ENCODE data around the gene HBG2.
"Not testable (repeated sequence)": the region's sequence is repeated elsewhere in the genome, so short reads cannot be mapped to it uniquely, and the experiment has no call there.

HBG2 gene

DNA sequence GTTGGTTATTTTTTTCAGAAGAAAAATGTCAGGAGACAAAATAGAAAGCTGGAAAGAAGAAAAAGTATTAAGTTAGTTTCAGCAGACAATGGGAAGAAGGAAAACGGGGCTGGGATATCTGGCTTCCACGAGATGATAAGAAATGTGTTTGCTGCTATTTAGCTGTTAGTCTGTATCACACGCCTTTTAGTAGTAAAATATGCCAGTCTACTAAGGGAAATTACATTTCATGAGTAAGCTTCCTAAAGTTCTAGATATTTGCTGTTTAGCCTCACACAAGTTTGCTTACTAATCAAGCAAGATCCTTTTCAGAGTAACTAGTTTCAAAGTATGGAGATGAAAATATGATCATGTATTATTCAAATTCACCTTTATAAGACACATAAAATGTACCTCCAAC, 45.7 kb upstream of the HBG2 start:
- Histone ChIP-seq H3K9ac (ENCODE audit: low read length) (no peak overlapping the region), H3K9me3 (replicated peaks; ENCODE audit: insufficient read depth, low read length) (no peaks in the 10 kb centered on the region), H3K4me2 (ENCODE audit: low read depth, low read length) (no peak overlapping the region), H2AFZ (ENCODE audit: low read length) (no peak overlapping the region), H4K20me1 (ENCODE audit: insufficient read depth, low read length) (no peaks in the 10 kb centered on the region), H3K4me3 (ENCODE audit: low read length) (no peak overlapping the region), H3K9me2 (replicated peaks; ENCODE audit: insufficient read depth, low read length) (no peaks in the 10 kb centered on the region), H3F3A (ENCODE audit: insufficient read depth, low read length) (no peaks in the 10 kb centered on the region), H3K27me3 (replicated peaks; ENCODE audit: insufficient read depth, low read length) (no peaks in the 10 kb centered on the region), H3K79me2 (ENCODE audit: low read length) (no peaks in the 10 kb centered on the region), H3K4me1 (ENCODE audit: low read length) (no peaks in the 10 kb centered on the region), H3K36me3 (replicated peaks; ENCODE audit: insufficient read depth, low read length) (no peaks in the 10 kb centered on the region), H3K27ac (ENCODE audit: low read length) (no peak overlapping the region)
- TF ChIP-seq, protein P1, sequence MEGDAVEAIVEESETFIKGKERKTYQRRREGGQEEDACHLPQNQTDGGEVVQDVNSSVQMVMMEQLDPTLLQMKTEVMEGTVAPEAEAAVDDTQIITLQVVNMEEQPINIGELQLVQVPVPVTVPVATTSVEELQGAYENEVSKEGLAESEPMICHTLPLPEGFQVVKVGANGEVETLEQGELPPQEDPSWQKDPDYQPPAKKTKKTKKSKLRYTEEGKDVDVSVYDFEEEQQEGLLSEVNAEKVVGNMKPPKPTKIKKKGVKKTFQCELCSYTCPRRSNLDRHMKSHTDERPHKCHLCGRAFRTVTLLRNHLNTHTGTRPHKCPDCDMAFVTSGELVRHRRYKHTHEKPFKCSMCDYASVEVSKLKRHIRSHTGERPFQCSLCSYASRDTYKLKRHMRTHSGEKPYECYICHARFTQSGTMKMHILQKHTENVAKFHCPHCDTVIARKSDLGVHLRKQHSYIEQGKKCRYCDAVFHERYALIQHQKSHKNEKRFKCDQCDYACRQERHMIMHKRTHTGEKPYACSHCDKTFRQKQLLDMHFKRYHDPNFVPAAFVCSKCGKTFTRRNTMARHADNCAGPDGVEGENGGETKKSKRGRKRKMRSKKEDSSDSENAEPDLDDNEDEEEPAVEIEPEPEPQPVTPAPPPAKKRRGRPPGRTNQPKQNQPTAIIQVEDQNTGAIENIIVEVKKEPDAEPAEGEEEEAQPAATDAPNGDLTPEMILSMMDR (IDR thresholded peaks at IDR 0.05; ENCODE audit: low read length), result no peak
- no peak for TF ChIP-seq EZH2phosphoT487 (IDR thresholded peaks at IDR 0.05; ENCODE audit: low read length)
- no peak for TF ChIP-seq EZH2 (optimal IDR thresholded peaks at IDR 0.05; ENCODE audit: low read depth, low read length)
- no peak for DNase-seq

DNA sequence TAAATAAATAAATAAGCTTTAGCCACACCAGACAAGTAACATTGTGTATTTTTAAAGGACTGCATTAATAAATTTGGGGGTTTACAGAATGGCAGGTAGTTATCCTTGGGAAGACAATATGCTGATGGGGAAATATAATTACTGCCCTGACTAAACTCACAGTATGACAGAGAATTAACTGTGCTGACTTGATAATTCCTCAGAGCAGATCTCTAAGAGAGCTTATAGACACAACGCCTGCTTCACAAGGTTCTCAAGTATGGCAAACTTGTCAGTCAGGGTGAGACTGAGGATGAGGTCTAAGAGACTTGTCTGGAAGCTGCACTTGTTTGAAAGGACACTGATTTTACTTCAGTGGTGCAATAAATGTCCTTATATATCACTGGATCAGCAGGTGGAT, 43.9 kb upstream of the HBG2 start:
- Histone ChIP-seq H3K9me3 (replicated peaks; ENCODE audit: insufficient read depth, low read length) (no peaks in the 10 kb centered on the region), H3K4me1 (ENCODE audit: low read length) (no peaks in the 10 kb centered on the region), H3F3A (ENCODE audit: insufficient read depth, low read length) (no peaks in the 10 kb centered on the region), H4K20me1 (ENCODE audit: insufficient read depth, low read length) (no peaks in the 10 kb centered on the region), H3K36me3 (replicated peaks; ENCODE audit: insufficient read depth, low read length) (no peaks in the 10 kb centered on the region), H3K79me2 (ENCODE audit: low read length) (no peaks in the 10 kb centered on the region), H3K4me3 (ENCODE audit: low read length) (no peak overlapping the region), H3K4me2 (ENCODE audit: low read depth, low read length) (no peak overlapping the region), H3K9ac (ENCODE audit: low read length) (no peak overlapping the region), H2AFZ (ENCODE audit: low read length) (no peak overlapping the region), H3K27ac (ENCODE audit: low read length) (no peak overlapping the region), H3K27me3 (replicated peaks; ENCODE audit: insufficient read depth, low read length) (no peaks in the 10 kb centered on the region), H3K9me2 (replicated peaks; ENCODE audit: insufficient read depth, low read length) (no peaks in the 10 kb centered on the region)
- DNase-seq, result no peak
- TF ChIP-seq, protein P1 (IDR thresholded peaks at IDR 0.05; ENCODE audit: low read length), result no peak
- TF ChIP-seq EZH2 (optimal IDR thresholded peaks at IDR 0.05; ENCODE audit: low read depth, low read length), result no peak
- TF ChIP-seq EZH2phosphoT487 (IDR thresholded peaks at IDR 0.05; ENCODE audit: low read length), result no peak

GRCh38 chr11:5297721-5298323, 43.2 kb upstream of the HBG2 start:
- Histone ChIP-seq H3K27ac (ENCODE audit: low read length) (no peak overlapping the region), H3K9me2 (replicated peaks; ENCODE audit: insufficient read depth, low read length) (no peaks in the 10 kb centered on the region), H3K4me2 (ENCODE audit: low read depth, low read length) (no peak overlapping the region), H3K9ac (ENCODE audit: low read length) (no peak overlapping the region), H4K20me1 (ENCODE audit: insufficient read depth, low read length) (no peaks in the 10 kb centered on the region), H3K4me1 (ENCODE audit: low read length) (no peaks in the 10 kb centered on the region), H3K79me2 (ENCODE audit: low read length) (no peaks in the 10 kb centered on the region), H3K9me3 (replicated peaks; ENCODE audit: insufficient read depth, low read length) (no peaks in the 10 kb centered on the region), H2AFZ (ENCODE audit: low read length) (no peak overlapping the region), H3K27me3 (replicated peaks; ENCODE audit: insufficient read depth, low read length) (no peaks in the 10 kb centered on the region), H3K4me3 (ENCODE audit: low read length) (no peak overlapping the region), H3F3A (ENCODE audit: insufficient read depth, low read length) (no peaks in the 10 kb centered on the region), H3K36me3 (replicated peaks; ENCODE audit: insufficient read depth, low read length) (no peaks in the 10 kb centered on the region)
- TF ChIP-seq, protein P1 (IDR thresholded peaks at IDR 0.05; ENCODE audit: low read length), result no peak
- DNase-seq, result no peak

GRCh38 chr11:5294342-5294995, 39.9 kb upstream of the HBG2 start:
- H3K4me1 ChIP-seq (ENCODE audit: low read length), result peaks cover 18% of the 10 kb centered on the region
- not testable (repeated sequence) for H3K27ac ChIP-seq (ENCODE audit: low read length)

More at GRCh38 chr11:5294342-5294995, 39.9 kb upstream of the HBG2 start:
- H3K9ac ChIP-seq (ENCODE audit: low read length); H3K9me2 ChIP-seq (replicated peaks; ENCODE audit: insufficient read depth, low read length); H3K4me3 ChIP-seq (ENCODE audit: low read length); H4K20me1 ChIP-seq (ENCODE audit: insufficient read depth, low read length); DNase-seq; H3K4me2 ChIP-seq (ENCODE audit: low read depth, low read length); H2AFZ ChIP-seq (ENCODE audit: low read length); H3K9me3 ChIP-seq (replicated peaks; ENCODE audit: insufficient read depth, low read length); H3K36me3 ChIP-seq (replicated peaks; ENCODE audit: insufficient read depth, low read length); H3K27me3 ChIP-seq (replicated peaks; ENCODE audit: insufficient read depth, low read length); H3K79me2 ChIP-seq (ENCODE audit: low read length); H3F3A ChIP-seq (ENCODE audit: insufficient read depth, low read length): not testable (repeated sequence)
